HepG2 (cell line): ENCODE measurements around the gene ZBTB46. TPM values are rescaled to one million over a fixed set of nuclear protein-coding genes. Genes with fewer than 3 reads are reported as not detected.
A peak's percentile ranks its signal among the peaks of the same experiment; 100 is the strongest.

ENCODE experiments used
- ARID2 ChIP-seq: sonication (generic); formaldehyde crosslinking; IDR thresholded peaks from 2 replicates; pipeline ENCODE4 v1.8.1; 2022; ENCODE audit warnings: mild to moderate bottlenecking, missing genetic modification reagents, borderline replicate concordance
- ATF5 ChIP-seq: sonication (generic); formaldehyde crosslinking; IDR thresholded peaks from 2 replicates; pipeline ENCODE4 v1.4.0; 2020; ENCODE audit warnings: mild to moderate bottlenecking, low read depth, missing genetic modification reagents
- EHMT2 ChIP-seq: fragments of 200-600 bp; sonication (generic); IDR thresholded peaks from 2 replicates; pipeline ENCODE4 v1.7.0; 2017; ENCODE audit warnings: antibody characterized with exemption, low read depth, low read length, borderline replicate concordance
- GATAD2A ChIP-seq: IDR thresholded peaks from 2 replicates; pipeline ENCODE4 v1.6.1; 2016
- GFI1 ChIP-seq: sonication (generic); formaldehyde crosslinking; IDR thresholded peaks from 2 replicates; pipeline ENCODE4 v1.5.0; 2020; ENCODE audit warnings: missing genetic modification reagents, mild to moderate bottlenecking, borderline replicate concordance
- HBP1 ChIP-seq: IDR thresholded peaks from 2 replicates; pipeline ENCODE4 v1.6.1; 2016; ENCODE audit warnings: low read depth, control low read depth
- HNF4A ChIP-seq: sonication (generic); formaldehyde crosslinking; IDR thresholded peaks from 2 replicates; pipeline ENCODE4 v1.4.0; 2020; ENCODE audit warnings: missing genetic modification reagents
- KLF16 ChIP-seq, 2 experiments: sonication (generic) in 1 of 2; formaldehyde crosslinking in 1 of 2; IDR thresholded peaks; 2 replicates each; pipeline versions ENCODE4 v1.6.1 to v1.8.0; 2016 to 2023; ENCODE audit warnings: missing genetic modification reagents in 2 of 2, missing compliant biosample characterization in 1 of 2
- KMT2B ChIP-seq: IDR thresholded peaks from 2 replicates; pipeline ENCODE4 v1.6.1; 2016; ENCODE audit warnings: missing genetic modification reagents, missing compliant biosample characterization
- MTF2 ChIP-seq: sonication (generic); formaldehyde crosslinking; IDR thresholded peaks from 2 replicates; pipeline ENCODE4 v1.5.0; 2020; ENCODE audit warnings: missing genetic modification reagents, borderline replicate concordance
- NCOR1 ChIP-seq: fragments of 200-600 bp; sonication (generic); IDR thresholded peaks from 2 replicates; pipeline ENCODE4 v1.7.0; 2017; ENCODE audit warnings: antibody characterized with exemption, low read length, borderline replicate concordance
- RARG ChIP-seq: sonication (generic); formaldehyde crosslinking; IDR thresholded peaks from 2 replicates; pipeline ENCODE4 v1.4.0; 2020; ENCODE audit warnings: low read depth, mild to moderate bottlenecking, missing genetic modification reagents
- RBM22 ChIP-seq: fragments of 200-400 bp; formaldehyde crosslinking; optimal IDR thresholded peaks from 2 replicates; pipeline ENCODE3; 2017; ENCODE audit warnings: mild to moderate bottlenecking, low read length, moderate library complexity
- SIN3B ChIP-seq: fragments of 150-350 bp; IDR thresholded peaks from 2 replicates; pipeline ENCODE4 v1.6.1; 2014; ENCODE audit warnings: low read length
- SIX1 ChIP-seq: sonication (generic); formaldehyde crosslinking; IDR thresholded peaks from 2 replicates; pipeline ENCODE4 v1.4.0; 2020; ENCODE audit warnings: missing genetic modification reagents, borderline replicate concordance
- SP1 ChIP-seq, 2 experiments: fragments of 450-650 bp in 1 of 2; sonication (generic) in 1 of 2; formaldehyde crosslinking in 1 of 2; IDR thresholded peaks; 2 replicates each; pipeline versions ENCODE4 v1.4.0 to v1.6.1; 2016 to 2020; ENCODE audit warnings: missing genetic modification reagents in 1 of 2
- TEAD3 ChIP-seq: optimal IDR thresholded peaks from 2 replicates; pipeline ENCODE3; 2016; ENCODE audit warnings: borderline replicate concordance
- THAP7 ChIP-seq: sonication (generic); formaldehyde crosslinking; IDR thresholded peaks from 2 replicates; pipeline ENCODE4 v1.8.1; 2023; ENCODE audit warnings: mild to moderate bottlenecking, missing genetic modification reagents
- THRA ChIP-seq: sonication (generic); formaldehyde crosslinking; IDR thresholded peaks from 2 replicates; pipeline ENCODE4 v1.4.0; 2020; ENCODE audit warnings: missing genetic modification reagents, borderline replicate concordance
- TMF1 ChIP-seq: sonication (generic); formaldehyde crosslinking; IDR thresholded peaks from 2 replicates; pipeline ENCODE4 v1.8.1; 2022; ENCODE audit warnings: low read depth, missing genetic modification reagents
- ZBTB7A ChIP-seq: sonication (generic); formaldehyde crosslinking; IDR thresholded peaks from 2 replicates; pipeline ENCODE4 v1.8.0; 2022; ENCODE audit warnings: mild to moderate bottlenecking, missing genetic modification reagents
- ZFX ChIP-seq: sonication (generic); formaldehyde crosslinking; IDR thresholded peaks from 2 replicates; pipeline ENCODE4 v1.4.0; 2020; ENCODE audit warnings: mild to moderate bottlenecking, low read depth, missing genetic modification reagents, moderate library complexity
- ZNF12 ChIP-seq: sonication (generic); formaldehyde crosslinking; IDR thresholded peaks from 2 replicates; pipeline ENCODE4 v1.5.0; 2020; ENCODE audit warnings: missing genetic modification reagents
- ZNF180 ChIP-seq: sonication (generic); formaldehyde crosslinking; IDR thresholded peaks from 2 replicates; pipeline ENCODE4 v1.4.0; 2020; ENCODE audit warnings: low read depth, missing genetic modification reagents, borderline replicate concordance
- ZNF354B ChIP-seq: sonication (generic); formaldehyde crosslinking; IDR thresholded peaks from 2 replicates; pipeline ENCODE4 v1.8.0; 2022; ENCODE audit warnings: mild to moderate bottlenecking, missing genetic modification reagents
- ZNF614 ChIP-seq: IDR thresholded peaks from 2 replicates; pipeline ENCODE4 v1.6.1; 2018; ENCODE audit warnings: missing biosample characterization, missing genetic modification reagents, inconsistent platforms, borderline replicate concordance
- ZNF790 ChIP-seq: sonication (generic); formaldehyde crosslinking; IDR thresholded peaks from 2 replicates; pipeline ENCODE4 v1.8.0; 2022; ENCODE audit warnings: missing genetic modification reagents, mild to moderate bottlenecking, borderline replicate concordance
- polyA plus RNA-seq, 8 experiments: library from polyadenylated mRNA; depleted of rRNA in 3 of 8; stranded (reverse) in 7 of 8; unstranded in 1 of 8; fragments of >200 nt; fragmentation: Illumina TruSeq in 4 of 8; extraction: Trizol in 4 of 8; gene quantifications; 2 replicates each; pipeline versions ENCODE4 v1.2.1 to v1.2.3, GENCODE V29; 2011 to 2016; ENCODE audit warnings: low read depth in 4 of 8, missing spikeins in 1 of 8, mixed read lengths in 1 of 8; ENCODE audit not compliant: insufficient read depth in 1 of 8
- total RNA-seq, 5 experiments: library from RNA; depleted of rRNA; stranded (reverse); fragments of >200 nt; fragmentation: Illumina TruSeq; extraction: Trizol; gene quantifications; 2 replicates each; pipeline ENCODE4 v1.2.3, GENCODE V29; 2016; ENCODE audit warnings: low read depth in 1 of 5

The ZBTB46 gene
- total and polyA plus RNA-seq, 2 of the 13 experiments (the other 11 are each of a cell fraction or from before 2014, with no cell fraction given) = 1.6 to 13.5 TPM

GRCh38 chr20:63863021-63863797 is 32.1 kb upstream of the ZBTB46 start (continued):
- TF ChIP-seq SIX1 (no peak), ZNF354B (0 out of 2 replicates have a peak, but pooled peaks have one; percentile 67), ARID2 (no peak), ZBTB7A (CRISPR knock-in tag) (no peak), HNF4A (CRISPR knock-in tag) (peak; percentile 95), RBM22 (peak; percentile 61), RARG (CRISPR knock-in tag) (no peak), ATF5 (no peak), GATAD2A (CRISPR knock-in tag) (no peak), TEAD3 (CRISPR knock-in tag) (peak; percentile 41), HBP1 (CRISPR knock-in tag) (peak; percentile 81), ZFX (no peak), SIN3B (no peak), ZNF12 (CRISPR knock-in tag) (peak; percentile 83; the same call in 1 of the 2 replicates), ZNF790 (CRISPR knock-in tag) (no peak; the same call in 1 of the 2 replicates), NCOR1 (peak; percentile 61; the same call in 1 of the 2 replicates), GFI1 (CRISPR knock-in tag) (no peak), TMF1 (no peak), KMT2B (CRISPR knock-in tag) (no peak), EHMT2 (no peak), MTF2 (CRISPR knock-in tag) (no peak), ZNF614 (CRISPR knock-in tag) (no peak), THRA (no peak), KLF16 (CRISPR knock-in tag; IDR thresholded peaks at IDR 0.05) (no peak), SP1 (IDR thresholded peaks at IDR 0.05) (no peak), SP1 (CRISPR knock-in tag; IDR thresholded peaks at IDR 0.05) (0 out of 2 replicates have a peak, but pooled peaks have one; percentile 13), ZNF180 (no peak; the same call in 1 of the 2 replicates), THAP7 (CRISPR knock-in tag) (peak; percentile 86; the same call in 1 of the 2 replicates)
